GM18873 (cell line): Measurements from ENCODE around the gene ZBTB22.

Experiments
- ATAC-seq: cut with Tn5 transposase; IDR thresholded peaks from one replicate; pipeline ENCODE4 v1.9.1; 2021; ENCODE audit warnings: mild to moderate bottlenecking, moderate library complexity, moderate number of reproducible peaks; ENCODE audit not compliant: unreplicated experiment, low FRiP score

The ZBTB22 gene

DNA sequence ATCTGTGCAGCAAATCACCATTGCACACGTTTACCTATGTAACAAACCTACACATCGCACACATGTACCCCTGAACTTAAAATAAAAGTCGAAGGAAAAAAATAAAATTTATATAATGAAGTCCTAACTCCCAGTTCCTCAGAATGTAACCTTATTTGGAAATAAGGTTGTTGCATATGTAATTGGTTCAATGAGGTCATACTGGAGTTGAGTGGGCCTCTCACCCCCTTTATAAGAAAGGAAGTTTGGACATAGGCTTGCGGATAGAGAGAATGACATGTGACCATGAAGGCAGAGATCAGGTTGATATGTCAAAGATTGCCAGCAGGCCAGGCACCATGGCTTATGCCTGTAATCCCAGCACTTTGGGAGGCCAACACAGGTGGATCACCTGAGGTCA, 16.1 kb upstream of the ZBTB22 start:
- ATAC-seq, result no peak

DNA sequence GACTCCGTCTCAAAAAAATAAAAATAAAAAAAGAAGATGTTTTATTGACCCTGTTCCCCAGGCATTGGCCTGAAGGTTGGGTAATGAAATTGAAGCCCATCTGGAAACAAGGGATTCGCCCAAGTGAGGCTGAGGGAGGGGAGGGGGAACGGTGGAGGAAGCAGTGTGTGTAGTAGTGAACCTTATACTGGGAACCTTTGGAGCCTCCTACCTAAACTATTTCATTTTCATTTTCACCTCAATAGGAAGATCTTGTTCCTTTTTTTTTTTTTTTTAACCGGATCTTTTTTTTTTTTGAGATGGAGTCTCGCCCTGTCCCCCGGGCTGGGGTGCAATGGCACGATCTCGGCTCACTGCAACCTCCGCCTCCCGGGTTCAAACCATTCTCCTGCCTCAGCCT, 13.2 kb upstream of the ZBTB22 start:
- ATAC-seq, result no peak

DNA sequence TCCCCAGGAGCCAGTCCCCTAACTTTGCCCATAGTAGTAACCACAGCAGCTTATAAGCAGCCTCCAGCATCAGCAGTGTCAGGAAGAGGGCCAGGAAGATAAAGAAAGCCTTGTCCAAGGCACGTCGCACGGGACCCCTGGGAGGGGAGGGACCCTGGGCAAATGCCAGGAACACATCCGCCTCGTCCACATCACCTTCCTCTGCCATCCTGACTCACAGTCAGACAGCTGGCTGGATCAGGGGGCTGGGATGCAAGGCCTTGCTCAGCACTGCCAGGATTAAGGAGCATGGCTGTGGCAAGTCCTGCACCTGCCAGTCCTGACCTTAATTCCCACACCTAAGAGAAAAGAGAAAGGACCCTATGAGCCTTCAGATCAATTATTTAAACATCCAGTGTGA, 11.5 kb upstream of the ZBTB22 start:
- ATAC-seq, result no peak

- ATAC-seq, result no peak
Observed at GRCh38 chr6:33324125-33324524, 6.6 kb upstream of the ZBTB22 start.

- ATAC-seq, result no peak
Observed at GRCh38 chr6:33323623-33323948, 6.0 kb upstream of the ZBTB22 start.

- no peak for ATAC-seq
Observed at GRCh38 chr6:33321227-33321626, 3.7 kb upstream of the ZBTB22 start.

GRCh38 chr6:33320315-33321181, 3.0 kb upstream of the ZBTB22 start:
- ATAC-seq, result no peak

- ATAC-seq, result no peak
Observed at GRCh38 chr6:33319939-33320314, 2.4 kb upstream of the ZBTB22 start.

DNA sequence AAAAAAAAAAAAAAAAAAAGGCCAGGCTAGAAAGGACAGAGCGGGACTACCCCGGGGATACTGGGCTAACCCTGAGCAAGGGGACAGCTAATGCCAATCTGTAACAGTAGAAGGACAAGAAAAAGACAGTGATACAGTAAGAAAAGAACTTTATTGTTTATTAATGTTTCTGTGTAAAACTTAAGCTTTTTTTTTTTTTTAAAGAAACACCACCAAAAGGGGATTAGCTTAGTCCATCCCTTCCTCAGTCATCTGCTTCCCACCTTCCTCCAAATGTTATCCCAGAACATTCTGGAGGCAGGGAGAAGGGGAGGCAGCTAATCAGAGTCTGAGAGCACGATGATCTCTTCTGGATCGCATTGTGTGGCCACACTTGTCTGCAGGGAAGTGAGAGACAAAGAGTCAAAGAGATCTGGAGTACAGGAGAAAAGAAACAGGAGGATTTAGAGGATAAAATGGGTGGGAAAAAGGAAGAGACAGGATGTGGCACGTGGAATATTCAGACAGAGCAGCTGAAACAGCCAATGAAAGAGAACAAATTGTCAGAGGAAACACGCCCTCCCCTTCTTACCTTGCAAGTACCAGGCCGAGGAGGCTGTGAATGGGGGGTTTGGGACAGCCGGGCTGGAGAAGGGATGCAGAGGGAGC, 1.0 kb upstream of the ZBTB22 start:
- no peak for ATAC-seq

GRCh38 chr6:33317419-33317668, 200 bp downstream of the ZBTB22 start:
- ATAC-seq, result no peak

- ATAC-seq, result no peak
Observed at GRCh38 chr6:33316603-33317418, 733 bp downstream of the ZBTB22 start.

DNA sequence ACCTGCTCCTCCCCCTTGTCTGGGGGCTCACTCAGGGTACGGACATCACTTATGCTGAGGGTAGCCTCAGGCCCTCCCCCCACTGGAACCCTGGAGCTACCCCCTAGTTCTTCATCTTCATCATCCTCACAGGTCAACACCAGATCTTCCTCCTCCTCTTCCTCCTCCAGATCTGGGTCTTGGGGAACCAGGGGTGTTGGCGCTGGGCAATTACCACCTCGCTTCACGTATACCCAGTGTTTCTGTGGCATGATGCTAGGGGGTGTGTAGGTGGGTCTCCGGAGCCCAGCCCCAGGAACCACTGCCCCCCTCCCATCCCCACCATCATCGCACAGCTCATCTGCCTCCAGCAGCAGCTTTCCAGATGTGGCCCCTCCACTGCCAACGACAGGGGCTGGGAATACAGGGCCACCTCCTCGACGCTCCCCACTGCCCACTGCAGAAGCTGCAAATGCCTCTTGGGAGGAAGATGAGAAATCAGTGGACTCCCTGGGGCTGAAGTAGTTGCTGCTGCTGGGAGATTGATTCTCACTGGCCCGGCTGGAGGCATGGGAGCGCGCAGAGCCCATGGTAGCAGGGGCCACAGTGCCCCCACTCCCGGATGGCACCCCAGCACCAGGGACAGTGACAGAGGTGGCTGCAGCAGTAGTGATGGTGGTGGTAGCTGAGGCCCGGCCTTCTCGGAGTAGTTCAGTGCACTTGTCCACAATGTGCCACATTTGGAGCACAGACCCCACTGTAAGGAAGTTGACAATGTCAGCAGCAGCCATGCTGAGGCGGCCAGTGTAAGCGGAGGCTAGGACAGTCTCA, 1.5 kb downstream of the ZBTB22 start:
- ATAC-seq, result no peak

DNA sequence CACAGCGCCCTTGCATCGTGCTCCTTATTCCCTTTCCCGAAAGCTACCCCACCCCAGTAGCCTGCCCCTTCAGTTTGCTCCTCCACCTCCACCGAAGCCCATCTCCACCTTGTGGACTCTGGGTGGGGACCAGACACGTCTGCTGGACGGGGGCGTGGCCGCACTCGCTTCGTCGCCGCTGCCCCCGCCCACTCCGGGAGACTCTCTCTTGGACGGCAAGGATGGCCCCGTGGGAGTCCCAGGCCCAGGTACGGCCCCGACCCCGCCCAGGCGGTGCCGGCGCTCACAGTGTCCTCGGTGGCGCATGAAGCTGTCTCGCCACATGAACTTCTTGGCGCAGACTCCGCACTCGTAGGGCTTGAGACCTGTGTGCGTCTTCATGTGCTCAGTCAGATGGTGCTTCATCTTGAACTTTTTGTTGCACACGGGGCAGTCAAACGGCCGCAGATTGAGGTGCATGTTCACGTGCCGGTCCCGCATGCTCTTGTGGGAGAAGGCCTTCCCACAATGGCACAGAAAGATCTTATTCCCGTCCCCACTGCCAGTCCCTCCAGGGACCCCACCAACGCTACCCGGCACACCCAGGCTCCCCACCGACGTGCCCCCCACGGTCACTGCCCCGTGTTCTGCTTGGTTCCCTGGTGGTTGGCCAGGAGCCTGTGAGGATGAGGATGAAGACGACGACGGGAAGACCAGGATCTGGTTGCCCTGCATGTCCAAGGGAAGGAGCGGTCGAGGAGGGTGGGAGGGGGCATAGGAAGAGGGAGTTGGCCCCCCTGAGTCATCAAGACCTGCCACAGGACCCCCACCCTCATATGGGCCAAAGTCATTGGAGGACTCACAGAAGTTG, 2.4 kb downstream of the ZBTB22 start:
- ATAC-seq, result no peak

GRCh38 chr6:33314515-33314942, 3.0 kb downstream of the ZBTB22 start:
- no peak for ATAC-seq

DNA sequence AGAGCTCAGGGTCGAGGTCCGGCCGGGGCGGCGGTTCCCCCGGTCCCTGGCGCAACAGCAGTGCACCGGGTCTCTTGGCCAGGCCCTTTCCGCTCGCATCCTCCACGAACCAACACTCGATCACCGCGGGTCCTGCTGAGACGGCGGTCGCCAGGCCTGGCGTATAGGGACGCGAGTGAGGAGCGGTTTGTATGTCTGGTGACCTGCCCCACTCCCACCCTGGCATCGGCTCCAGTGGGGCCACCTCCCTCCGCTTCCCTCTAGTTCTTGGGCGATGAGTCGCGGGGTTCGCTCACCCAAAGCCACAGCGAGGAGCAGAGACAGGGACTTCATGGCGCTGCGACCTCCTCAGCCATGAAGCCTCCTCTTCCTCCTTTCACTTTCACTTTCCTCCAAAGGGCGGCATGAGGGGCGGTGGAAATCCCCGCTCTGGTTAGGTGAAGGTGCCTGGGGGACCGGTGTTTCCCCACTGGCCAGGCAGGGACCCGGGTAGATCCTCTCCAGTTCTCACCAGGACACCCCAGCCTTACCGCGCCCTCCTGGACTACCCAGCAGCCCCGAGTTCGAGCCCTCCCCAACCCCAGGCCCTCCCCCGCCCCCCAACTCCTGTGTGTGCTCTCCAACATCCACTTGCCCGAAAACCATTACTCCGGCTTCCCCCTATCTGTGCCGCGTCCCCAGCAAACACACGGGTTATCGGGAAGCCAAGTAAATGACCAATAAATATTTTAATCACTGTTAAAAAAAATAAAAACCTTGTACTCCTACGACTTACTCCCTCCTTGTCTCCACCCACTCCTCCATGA, 3.6 kb downstream of the ZBTB22 start, which contains the start of gene TAPBP:
TAPBP (minus strand) TSS at position 370 of the 806 bp plus-strand sequence; CDS start at position 333, 37 bp downstream.
- no peak for ATAC-seq

GRCh38 chr6:33313105-33313708, 4.3 kb downstream of the ZBTB22 start:
- ATAC-seq, result no peak

DNA sequence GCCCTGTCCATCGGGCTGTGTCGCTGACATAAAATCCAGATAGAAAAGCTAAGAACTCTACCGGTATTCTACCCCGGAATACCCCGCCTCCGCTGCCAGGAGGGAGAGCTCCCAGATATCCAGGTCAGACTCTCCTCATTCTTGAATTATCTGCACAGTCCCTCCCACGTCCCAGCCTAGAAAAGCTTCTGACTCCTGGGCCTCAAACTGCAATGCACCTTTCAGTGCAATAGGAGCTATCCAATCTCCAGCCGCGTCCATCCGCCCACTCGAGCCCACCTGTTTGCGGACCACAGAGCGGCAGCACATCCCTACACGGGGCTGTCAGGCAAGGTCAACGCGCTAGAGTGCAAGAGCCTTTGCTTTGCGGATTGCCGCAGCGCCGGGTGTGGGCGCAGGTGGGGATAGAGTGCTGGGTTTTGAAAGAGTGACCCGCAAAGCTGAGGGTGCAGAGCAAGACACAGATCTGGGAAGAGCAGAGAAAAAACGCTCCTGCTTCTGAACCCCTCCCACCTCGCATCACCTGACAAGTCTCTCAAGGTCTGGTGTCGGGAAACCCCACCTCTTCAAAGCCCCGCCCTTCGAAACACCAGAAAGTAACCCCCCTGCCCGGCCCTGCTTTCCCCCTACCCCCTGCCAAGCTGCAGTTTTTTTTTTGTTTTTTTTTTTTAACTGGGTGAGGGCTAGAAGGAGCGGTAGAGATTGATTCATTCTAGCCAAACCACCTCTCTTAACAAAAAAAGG, 5.0 kb downstream of the ZBTB22 start:
- ATAC-seq, result no peak

- no peak for ATAC-seq
Observed at GRCh38 chr6:33306356-33306755, 11.2 kb downstream of the ZBTB22 start.
